Thyroid gland (tissue), 4 donors: ENCODE measurements around the gene PTPRN2.

Experiments
- POLR2A ChIP-seq, 2 donors: fragments of 450-650 bp; IDR thresholded peaks; one replicate each; pipeline ENCODE4 v1.6.1; 2017; ENCODE audit warnings: antibody characterized with exemption in 2 of 2, mild to moderate bottlenecking in 2 of 2, moderate library complexity in 1 of 2
- TF ChIP-seq, protein P1 (sequence below), 6 experiments: fragments of 200-600 bp in 3 of 6; fragments of 450-650 bp in 3 of 6; sonication (generic) in 3 of 6; IDR thresholded peaks; one replicate each; pipeline ENCODE4 v1.5.1; 2016 to 2019; ENCODE audit warnings: antibody characterized with exemption in 6 of 6, mild to moderate bottlenecking in 2 of 6, inconsistent platforms in 1 of 6, moderate library complexity in 1 of 6

DNA sequence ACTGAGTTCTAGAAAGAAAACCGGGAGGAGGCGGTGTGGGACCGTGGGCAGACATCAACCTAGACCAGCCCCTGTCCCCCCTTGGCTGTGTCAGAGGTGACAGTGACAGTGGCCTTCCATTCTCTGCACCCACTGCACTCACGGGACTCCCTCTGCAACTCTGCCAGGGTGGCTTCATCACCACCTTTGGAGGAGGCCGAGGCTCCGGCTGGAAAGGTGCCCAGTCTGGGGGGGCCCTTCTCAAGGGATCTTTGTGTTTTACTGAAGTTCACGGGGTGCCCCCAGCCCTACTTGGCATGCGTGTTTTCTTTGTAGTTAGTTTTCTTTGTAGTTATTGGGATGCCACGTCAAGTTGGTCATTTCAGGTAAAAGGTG lies 833.2 kb downstream of the PTPRN2 start:
- no peak for TF ChIP-seq POLR2A (IDR thresholded peaks at IDR 0.05)
- TF ChIP-seq, protein P1, sequence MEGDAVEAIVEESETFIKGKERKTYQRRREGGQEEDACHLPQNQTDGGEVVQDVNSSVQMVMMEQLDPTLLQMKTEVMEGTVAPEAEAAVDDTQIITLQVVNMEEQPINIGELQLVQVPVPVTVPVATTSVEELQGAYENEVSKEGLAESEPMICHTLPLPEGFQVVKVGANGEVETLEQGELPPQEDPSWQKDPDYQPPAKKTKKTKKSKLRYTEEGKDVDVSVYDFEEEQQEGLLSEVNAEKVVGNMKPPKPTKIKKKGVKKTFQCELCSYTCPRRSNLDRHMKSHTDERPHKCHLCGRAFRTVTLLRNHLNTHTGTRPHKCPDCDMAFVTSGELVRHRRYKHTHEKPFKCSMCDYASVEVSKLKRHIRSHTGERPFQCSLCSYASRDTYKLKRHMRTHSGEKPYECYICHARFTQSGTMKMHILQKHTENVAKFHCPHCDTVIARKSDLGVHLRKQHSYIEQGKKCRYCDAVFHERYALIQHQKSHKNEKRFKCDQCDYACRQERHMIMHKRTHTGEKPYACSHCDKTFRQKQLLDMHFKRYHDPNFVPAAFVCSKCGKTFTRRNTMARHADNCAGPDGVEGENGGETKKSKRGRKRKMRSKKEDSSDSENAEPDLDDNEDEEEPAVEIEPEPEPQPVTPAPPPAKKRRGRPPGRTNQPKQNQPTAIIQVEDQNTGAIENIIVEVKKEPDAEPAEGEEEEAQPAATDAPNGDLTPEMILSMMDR (IDR thresholded peaks at IDR 0.05): no peak
